Stomach (tissue), 9 donors: ENCODE results near the gene NVL. TPM values are rescaled to one million over a fixed set of nuclear protein-coding genes. Genes with fewer than 3 reads are reported as not detected.
A peak's percentile ranks its signal among the peaks of the same experiment; 100 is the strongest.

Experiments
- DNase-seq, 2 donors: peaks; one replicate each; pipeline versions ENCODE4 v3.0.0 to v3.0.0-alpha.2; 2013 to 2019
- H3K27ac ChIP-seq, 5 donors: fragments of 200-600 bp in 4 of 5; sonication (generic) in 4 of 5; one replicate each; pipeline ENCODE4 v1.5.1; 2013 to 2019; ENCODE audit warnings: mild to moderate bottlenecking in 1 of 5, moderate library complexity in 1 of 5
- H3K27me3 ChIP-seq, 3 donors: fragments of 200-600 bp; sonication (generic); one replicate each; pipeline ENCODE4 v1.5.1; 2017 to 2019; ENCODE audit warnings: mixed run types in 1 of 3
- H3K36me3 ChIP-seq, 4 donors: fragments of 200-600 bp; sonication (generic); 1 replicate in 3 of 4; 2 replicates in 1 of 4; pipeline ENCODE4 v1.5.1; 2016 to 2019
- H3K4me1 ChIP-seq, 4 donors: fragments of 200-600 bp; sonication (generic); one replicate each; pipeline ENCODE4 v1.5.1; 2016 to 2019
- H3K4me3 ChIP-seq, 4 donors: fragments of 200-600 bp; sonication (generic) in 3 of 4; one replicate each; pipeline ENCODE4 v1.5.1; 2016 to 2019; ENCODE audit warnings: mild to moderate bottlenecking in 1 of 4
- H3K9me3 ChIP-seq, 4 donors: fragments of 200-600 bp; sonication (generic); one replicate each; pipeline ENCODE4 v1.5.1; 2016 to 2019
- CTCF ChIP-seq, 7 experiments: fragments of 450-650 bp in 4 of 7; fragments of 200-600 bp in 3 of 7; sonication (generic) in 3 of 7; IDR thresholded peaks; one replicate each; pipeline ENCODE4 v1.5.1; 2016 to 2019; ENCODE audit warnings: antibody characterized with exemption in 7 of 7, control low read depth in 2 of 7, mild to moderate bottlenecking in 1 of 7
- EP300 ChIP-seq: sonication (generic); formaldehyde crosslinking; IDR thresholded peaks from one replicate; pipeline ENCODE4 v1.6.1; 2017; ENCODE audit warnings: antibody characterized with exemption
- POLR2A ChIP-seq, 4 donors: fragments of 450-650 bp; IDR thresholded peaks; one replicate each; pipeline ENCODE4 v1.6.1; 2016; ENCODE audit warnings: antibody characterized with exemption in 4 of 4, control low read depth in 2 of 4, mild to moderate bottlenecking in 1 of 4, moderate library complexity in 1 of 4
- POLR2AphosphoS5 ChIP-seq, 3 donors: sonication (generic); formaldehyde crosslinking; IDR thresholded peaks; one replicate each; pipeline ENCODE4 v1.6.1; 2016; ENCODE audit warnings: antibody characterized with exemption in 3 of 3
- WGBS, 5 donors: extraction: QIAGEN DNeasy Blood & Tissue Kit in 3 of 5; methylation state at CpG; one replicate each; pipeline versions ENCODE4 v1.1.5 to v1.1.7; 2013 to 2018; 5-methylcytosine and 5-hydroxymethylcytosine counted together
- intact Hi-C: fragments of 100-400 bp; cut with DNase I; formaldehyde crosslinking; loops from one replicate; pipeline ENCODE4 v1.15.1; 2023; ENCODE audit warnings: low total_unique reads
- polyA plus RNA-seq, 3 donors: library from polyadenylated mRNA; stranded (reverse); fragments of 200-250 nt; gene quantifications; one replicate each; pipeline ENCODE4 v1.2.3, GENCODE V29; 2013
- total RNA-seq, 5 donors: library from RNA; depleted of rRNA; stranded (reverse); fragments of >200 nt; gene quantifications; one replicate each; pipeline versions ENCODE4 v1.1.0 to v1.2.3, GENCODE V29; 2014 to 2016
- donor health status: healthy with polysubstance abuse.
- donor health status: Bipolar disorder and iron deficiency.
- donor health status: healthy.

NVL gene
- total and polyA plus RNA-seq, 8 donors: 17.4 to 50.9 (median 33.2) TPM

DNA sequence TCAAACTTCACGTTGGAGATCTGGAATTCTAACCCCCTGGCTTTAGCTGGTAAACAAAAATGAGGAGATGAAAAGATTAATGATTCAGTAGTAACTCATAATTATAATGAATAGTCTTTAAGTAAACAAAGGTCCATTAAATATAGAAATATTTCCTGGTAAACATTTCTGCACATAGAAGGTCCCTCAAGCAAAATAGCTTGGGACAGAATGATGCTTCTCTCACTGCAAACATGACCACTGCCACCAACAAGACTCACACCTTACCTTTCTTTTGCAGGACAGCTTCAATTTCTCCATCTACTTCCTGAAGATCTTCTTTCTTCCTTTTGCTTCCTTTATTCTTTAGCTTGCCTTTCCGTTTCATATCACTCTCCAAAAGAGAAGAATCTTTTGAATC, 25.2 kb downstream of the NVL start:
- no peak overlapping the region for H3K27ac ChIP-seq
- intact Hi-C loops: no loop called here
- no peaks in the 10 kb centered on the region for H3K9me3 ChIP-seq
- peaks cover 0 to 7% (median 0%) of the 10 kb centered on the region in 4 donors for H3K4me1 ChIP-seq
- H3K27me3 ChIP-seq: no peaks in the 10 kb centered on the region
- H3K36me3 ChIP-seq: peaks cover 46 to 100% (median 97%) of the 10 kb centered on the region in 4 donors
- DNase-seq: no peak
- 48 to 65% (median 55%) methylated on average over 2 of the region's 2 CpGs for WGBS, 5 donors
- H3K4me3 ChIP-seq: no peak overlapping the region
- no peak for TF ChIP-seq EP300

DNA sequence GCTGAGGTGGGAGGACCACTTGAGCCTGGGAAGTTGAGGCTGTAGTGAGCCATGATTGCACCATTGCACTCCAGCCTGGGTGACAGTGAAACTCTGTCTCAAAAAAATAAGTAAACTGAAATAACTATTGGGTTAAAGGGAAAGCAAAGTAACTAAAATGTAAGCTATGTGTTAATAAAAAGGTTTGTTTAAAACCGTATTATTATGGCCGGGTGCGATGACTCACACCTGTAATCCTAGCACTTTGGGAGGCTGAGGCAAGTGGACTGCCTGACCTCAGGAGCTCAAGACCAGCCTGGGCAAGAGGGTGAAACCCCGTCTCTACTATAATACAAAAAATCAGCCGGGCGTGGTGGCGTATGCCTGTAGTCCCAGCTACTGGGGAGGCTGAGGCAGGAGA, 27.0 kb downstream of the NVL start:
- no peak overlapping the region for H3K4me3 ChIP-seq
- no peak for DNase-seq
- peaks cover 0 to 7% (median 0%) of the 10 kb centered on the region in 4 donors for H3K4me1 ChIP-seq
- H3K27ac ChIP-seq: no peak overlapping the region
- H3K9me3 ChIP-seq: no peaks in the 10 kb centered on the region
- intact Hi-C loops: no loop called here
- H3K36me3 ChIP-seq: peaks cover 50 to 100% (median 100%) of the 10 kb centered on the region in 4 donors
- H3K27me3 ChIP-seq: no peaks in the 10 kb centered on the region
- 87 to 97% (median 92%) methylated on average over 7 of the region's 7 CpGs for WGBS, 5 donors
- TF ChIP-seq CTCF (IDR thresholded peaks at IDR 0.05) (no peak), POLR2AphosphoS5 (IDR thresholded peaks at IDR 0.05) (no peak), POLR2A (IDR thresholded peaks at IDR 0.05) (no peak), EP300 (no peak)

- H3K36me3 ChIP-seq: peaks cover 59 to 100% (median 100%) of the 10 kb centered on the region in 4 donors
- no peak for DNase-seq
- TF ChIP-seq POLR2AphosphoS5 (IDR thresholded peaks at IDR 0.05): no peak
- TF ChIP-seq EP300: no peak
- TF ChIP-seq CTCF (IDR thresholded peaks at IDR 0.05): no peak
- TF ChIP-seq POLR2A (IDR thresholded peaks at IDR 0.05): no peak
- peaks cover 0 to 7% (median 0%) of the 10 kb centered on the region in 4 donors for H3K4me1 ChIP-seq
- H3K9me3 ChIP-seq: no peaks in the 10 kb centered on the region
- 87 to 100% (median 94%) methylated on average over 1 of the region's 1 CpG for WGBS, 5 donors
- intact Hi-C loops: no loop called here
- H3K4me3 ChIP-seq: no peak overlapping the region
- H3K27me3 ChIP-seq: no peaks in the 10 kb centered on the region
- no peak overlapping the region for H3K27ac ChIP-seq
Observed at GRCh38 chr1:224301391-224301790, 28.6 kb downstream of the NVL start.

GRCh38 chr1:224300346-224300745, 29.6 kb downstream of the NVL start:
- H3K4me1 ChIP-seq: peaks cover 0 to 7% (median 0%) of the 10 kb centered on the region in 4 donors
- 24 to 57% (median 28%) methylated on average over 2 of the region's 2 CpGs for WGBS, 5 donors

More at GRCh38 chr1:224300346-224300745, 29.6 kb downstream of the NVL start:
- no peaks in the 10 kb centered on the region for H3K9me3 ChIP-seq
- DNase-seq: peak in 1 of 2 donors; percentile 25
- intact Hi-C loops: no loop called here
- no peak for TF ChIP-seq EP300
- no peak for TF ChIP-seq POLR2AphosphoS5 (IDR thresholded peaks at IDR 0.05)
- TF ChIP-seq POLR2A (IDR thresholded peaks at IDR 0.05): no peak
- no peak for TF ChIP-seq CTCF (IDR thresholded peaks at IDR 0.05)
- peaks cover 64 to 100% (median 100%) of the 10 kb centered on the region in 4 donors for H3K36me3 ChIP-seq
- H3K4me3 ChIP-seq: no peak overlapping the region
- no peak overlapping the region for H3K27ac ChIP-seq
- H3K27me3 ChIP-seq: no peaks in the 10 kb centered on the region
